Mesendoderm (in vitro differentiated cells): ENCODE measurements around the gene FARP1.
A peak's percentile ranks its signal among the peaks of the same experiment; 100 is the strongest.

Experiments
- DNase-seq: peaks from one replicate; pipeline ENCODE4 v3.0.0; 2013
- H2AK5ac ChIP-seq: 2 replicates; pipeline ENCODE4 v1.6.1; 2013; ENCODE audit warnings: low read length, inconsistent platforms
- H2BK120ac ChIP-seq: 2 replicates; pipeline ENCODE4 v1.6.1; 2013; ENCODE audit warnings: low read depth, mild to moderate bottlenecking, low read length, moderate library complexity, mixed read lengths
- H2BK15ac ChIP-seq: replicated peaks from 2 replicates; pipeline ENCODE4 v1.6.1; 2013; ENCODE audit warnings: low read depth, mild to moderate bottlenecking, moderate library complexity
- H2BK5ac ChIP-seq: 2 replicates; pipeline ENCODE4 v1.6.1; 2013; ENCODE audit warnings: low read length, inconsistent platforms
- H3K18ac ChIP-seq: 2 replicates; pipeline ENCODE4 v1.6.1; 2013; ENCODE audit warnings: mild to moderate bottlenecking, low read length, mixed read lengths
- H3K23ac ChIP-seq: one replicate; pipeline ENCODE4 v1.6.1; 2013; ENCODE audit warnings: low read length
- H3K27ac ChIP-seq: 2 replicates; pipeline ENCODE4 v1.5.1; 2013; ENCODE audit warnings: low read depth, mild to moderate bottlenecking, inconsistent platforms, low read length, moderate library complexity
- H3K27me3 ChIP-seq: 2 replicates; pipeline ENCODE4 v1.6.1; 2013; ENCODE audit warnings: low read length, control low read depth, mild to moderate bottlenecking, inconsistent platforms; ENCODE audit not compliant: insufficient read depth, poor library complexity
- H3K36me3 ChIP-seq: 2 replicates; pipeline ENCODE4 v1.6.1; 2013; ENCODE audit warnings: low read length, inconsistent platforms; ENCODE audit not compliant: control insufficient read depth, insufficient read depth
- H3K4ac ChIP-seq: one replicate; pipeline ENCODE4 v1.6.1; 2013; ENCODE audit warnings: low read depth, mild to moderate bottlenecking, low read length, moderate library complexity
- H3K4me1 ChIP-seq: 2 replicates; pipeline ENCODE4 v1.6.1; 2013; ENCODE audit warnings: low read depth, low read length, inconsistent platforms; ENCODE audit not compliant: control insufficient read depth
- H3K4me2 ChIP-seq: 2 replicates; pipeline ENCODE4 v1.6.1; 2013; ENCODE audit warnings: low read length
- H3K4me3 ChIP-seq: 2 replicates; pipeline ENCODE4 v1.5.1; 2013; ENCODE audit warnings: mild to moderate bottlenecking, low read length
- H3K56ac ChIP-seq: one replicate; pipeline ENCODE4 v1.6.1; 2013; ENCODE audit warnings: low read length
- H3K79me1 ChIP-seq: 2 replicates; pipeline ENCODE4 v1.6.1; 2013; ENCODE audit warnings: low read length, inconsistent platforms
- H3K79me2 ChIP-seq: 2 replicates; pipeline ENCODE4 v1.6.1; 2013; ENCODE audit warnings: mild to moderate bottlenecking, low read length; ENCODE audit not compliant: control insufficient read depth, insufficient read depth
- H3K9ac ChIP-seq: 2 replicates; pipeline ENCODE4 v1.6.1; 2013; ENCODE audit warnings: low read length, inconsistent platforms
- H4K5ac ChIP-seq: one replicate; pipeline ENCODE4 v1.6.1; 2013; ENCODE audit warnings: low read length
- H4K8ac ChIP-seq: one replicate; pipeline ENCODE4 v1.6.1; 2013; ENCODE audit warnings: low read depth, mild to moderate bottlenecking, control low read depth, low read length, moderate library complexity
- WGBS: extraction: QIAGEN DNeasy Blood & Tissue Kit; methylation state at CpG from one replicate; pipeline ENCODE4 v1.1.7; 2013; ENCODE audit warnings: low lambda C conversion rate, missing lambda C conversion rate; ENCODE audit not compliant: insufficient coverage; ENCODE audit errors: extremely low coverage; 5-methylcytosine and 5-hydroxymethylcytosine counted together

The FARP1 gene

GRCh38 chr13:98272549-98272948 is 129.7 kb downstream of the FARP1 start:
- peaks cover 21% of the 10 kb centered on the region for H3K4me1 ChIP-seq
- no CpG with 5 or more reads among the region's 1 CpG for WGBS
- peak; percentile 95 for DNase-seq

GRCh38 chr13:98273067-98273823 is 130.4 kb downstream of the FARP1 start:
- Histone ChIP-seq H2BK5ac (peak overlapping the region; percentile 65), H3K79me1 (peaks cover 14% of the 10 kb centered on the region), H2AK5ac (peak overlapping the region; percentile 99), H3K4ac (no peak overlapping the region), H3K4me1 (peaks cover 24% of the 10 kb centered on the region), H2BK120ac (peak overlapping the region; percentile 68), H3K23ac (peak overlapping the region; percentile 19), H3K18ac (peak overlapping the region; percentile 89), H3K4me2 (peak overlapping the region; percentile 3), H3K36me3 (no peaks in the 10 kb centered on the region), H3K56ac (peak overlapping the region; percentile 22), H4K8ac (no peak overlapping the region), H3K27ac (peak overlapping the region; percentile 89), H4K5ac (no peak overlapping the region), H3K4me3 (no peak overlapping the region), H3K27me3 (no peaks in the 10 kb centered on the region), H3K9ac (peak overlapping the region; percentile 47), H2BK15ac (no peak overlapping the region), H3K79me2 (peaks cover 12% of the 10 kb centered on the region)
- WGBS, result no CpG with 5 or more reads among the region's 9 CpGs
- DNase-seq, result peak; percentile 96

More at GRCh38 chr13:98272549-98272948, 129.7 kb downstream of the FARP1 start:
- no peak overlapping the region for H3K56ac ChIP-seq
- H3K4me2 ChIP-seq, result no peak overlapping the region
- H3K79me2 ChIP-seq, result peaks cover 9% of the 10 kb centered on the region
- H3K27ac ChIP-seq, result peak overlapping the region; percentile 89
- peaks cover 11% of the 10 kb centered on the region for H3K79me1 ChIP-seq
- H2AK5ac ChIP-seq, result no peak overlapping the region
- peak overlapping the region; percentile 89 for H3K18ac ChIP-seq
- H2BK15ac ChIP-seq, result no peak overlapping the region
- no peak overlapping the region for H4K5ac ChIP-seq
- H3K4ac ChIP-seq, result no peak overlapping the region
- H4K8ac ChIP-seq, result no peak overlapping the region
- H2BK5ac ChIP-seq, result peak overlapping the region; percentile 51
- H3K23ac ChIP-seq, result no peak overlapping the region
- H3K36me3 ChIP-seq, result no peaks in the 10 kb centered on the region
- H3K4me3 ChIP-seq, result no peak overlapping the region
- peak overlapping the region; percentile 68 for H2BK120ac ChIP-seq
- no peaks in the 10 kb centered on the region for H3K27me3 ChIP-seq
- H3K9ac ChIP-seq, result no peak overlapping the region

- Histone ChIP-seq H3K4ac (no peak overlapping the region), H4K8ac (no peak overlapping the region), H3K9ac (peak overlapping the region; percentile 47), H2BK15ac (no peak overlapping the region), H2BK5ac (peak overlapping the region; percentile 70), H3K4me3 (no peak overlapping the region), H3K4me2 (no peak overlapping the region), H3K79me2 (peaks cover 14% of the 10 kb centered on the region), H3K23ac (peak overlapping the region; percentile 19), H3K36me3 (no peaks in the 10 kb centered on the region), H3K56ac (peak overlapping the region; percentile 56), H2BK120ac (no peak overlapping the region), H3K27me3 (no peaks in the 10 kb centered on the region), H3K79me1 (peaks cover 16% of the 10 kb centered on the region), H3K4me1 (peaks cover 25% of the 10 kb centered on the region), H3K18ac (peak overlapping the region; percentile 11), H3K27ac (peak overlapping the region; percentile 48), H2AK5ac (peak overlapping the region; percentile 99), H4K5ac (no peak overlapping the region)
- DNase-seq, result peak; percentile 65
- WGBS, result no CpG with 5 or more reads among the region's 12 CpGs
Measured at GRCh38 chr13:98273824-98274742, 131.2 kb downstream of the FARP1 start.

GRCh38 chr13:98274921-98275487 is 132.1 kb downstream of the FARP1 start:
- DNase-seq, result no peak
- Histone ChIP-seq H3K4me2 (no peak overlapping the region), H3K27ac (no peak overlapping the region), H3K56ac (no peak overlapping the region), H3K23ac (no peak overlapping the region), H3K79me1 (peaks cover 18% of the 10 kb centered on the region), H3K79me2 (peaks cover 17% of the 10 kb centered on the region), H2AK5ac (no peak overlapping the region), H2BK15ac (no peak overlapping the region), H4K5ac (no peak overlapping the region), H2BK5ac (no peak overlapping the region), H3K27me3 (no peaks in the 10 kb centered on the region), H3K9ac (no peak overlapping the region), H3K4me1 (peaks cover 25% of the 10 kb centered on the region), H4K8ac (no peak overlapping the region), H3K4ac (no peak overlapping the region), H3K36me3 (no peaks in the 10 kb centered on the region), H2BK120ac (no peak overlapping the region), H3K18ac (no peak overlapping the region), H3K4me3 (no peak overlapping the region)
- WGBS, result no CpG with 5 or more reads among the region's 2 CpGs

GRCh38 chr13:98275681-98276171 is 132.8 kb downstream of the FARP1 start:
- Histone ChIP-seq H4K5ac (no peak overlapping the region), H3K79me1 (peaks cover 18% of the 10 kb centered on the region), H2AK5ac (no peak overlapping the region), H3K27ac (no peak overlapping the region), H3K4ac (no peak overlapping the region), H4K8ac (no peak overlapping the region), H2BK15ac (no peak overlapping the region), H3K27me3 (no peaks in the 10 kb centered on the region), H3K4me2 (no peak overlapping the region), H3K79me2 (peaks cover 17% of the 10 kb centered on the region), H3K4me1 (peaks cover 25% of the 10 kb centered on the region), H3K18ac (no peak overlapping the region), H3K56ac (no peak overlapping the region), H3K4me3 (no peak overlapping the region), H2BK5ac (no peak overlapping the region), H3K36me3 (no peaks in the 10 kb centered on the region), H3K9ac (no peak overlapping the region), H3K23ac (no peak overlapping the region), H2BK120ac (no peak overlapping the region)
- no CpG with 5 or more reads among the region's 2 CpGs for WGBS
- DNase-seq, result no peak
